ENCODE data around the gene MRPL37.

- TF ChIP-seq POLR2AphosphoS5 (IDR thresholded peaks at IDR 0.05; ENCODE audit: borderline replicate concordance, low read depth, low read length) (no peak), EZH2 (IDR thresholded peaks at IDR 0.05) (no peak), FOXP2 (optimal IDR thresholded peaks at IDR 0.05; ENCODE audit: control extremely low read depth, extremely low read length, insufficient read depth) (no peak)
These were observed 25.9 kb upstream of the MRPL37 start for GRCh38 chr1:54174106-54174505.
